ENCODE measurements around the gene ZXDC. TPM values are rescaled to one million over a fixed set of nuclear protein-coding genes. Genes with fewer than 3 reads are reported as not detected.

Gene ZXDC
- total RNA-seq, 1 donor from 2014 or later = 25.4 TPM

- no peak for TF ChIP-seq CTCF (IDR thresholded peaks at IDR 0.05; ENCODE audit: unreplicated experiment)
Measured at GRCh38 chr3:126435456-126436315, 40.0 kb downstream of the ZXDC start.

GRCh38 chr3:126434931-126435411, 40.7 kb downstream of the ZXDC start:
- H3K4me1 Mint-ChIP-seq (ENCODE audit: unreplicated experiment) = no peaks in the 10 kb centered on the region

More at GRCh38 chr3:126435456-126436315, 40.0 kb downstream of the ZXDC start:
- no peak overlapping the region for H3K27ac Mint-ChIP-seq (ENCODE audit: unreplicated experiment)
- no peaks in the 10 kb centered on the region for H3K4me1 Mint-ChIP-seq (ENCODE audit: unreplicated experiment)
- no peak overlapping the region for H3K4me3 Mint-ChIP-seq (ENCODE audit: unreplicated experiment)
- DNase-seq (ENCODE audit: low spot score) = no peak
- peaks cover 12% of the 10 kb centered on the region for H3K36me3 Mint-ChIP-seq (ENCODE audit: low read depth, unreplicated experiment)
- peaks cover 3% of the 10 kb centered on the region for H3K27me3 Mint-ChIP-seq (ENCODE audit: unreplicated experiment)
- no peaks in the 10 kb centered on the region for H3K9me3 Mint-ChIP-seq (ENCODE audit: unreplicated experiment)

GRCh38 chr3:126434264-126434590, 41.5 kb downstream of the ZXDC start:
- H3K36me3 Mint-ChIP-seq (ENCODE audit: low read depth, unreplicated experiment) = peaks cover 8% of the 10 kb centered on the region
- TF ChIP-seq CTCF (IDR thresholded peaks at IDR 0.05; ENCODE audit: unreplicated experiment) = no peak
- H3K9me3 Mint-ChIP-seq (ENCODE audit: unreplicated experiment) = no peaks in the 10 kb centered on the region
- DNase-seq (ENCODE audit: low spot score) = no peak
- peak overlapping the region; percentile 21 for H3K27ac Mint-ChIP-seq (ENCODE audit: unreplicated experiment)
- no peak overlapping the region for H3K4me3 Mint-ChIP-seq (ENCODE audit: unreplicated experiment)
- H3K4me1 Mint-ChIP-seq (ENCODE audit: unreplicated experiment) = no peaks in the 10 kb centered on the region
- H3K27me3 Mint-ChIP-seq (ENCODE audit: unreplicated experiment) = peaks cover 1% of the 10 kb centered on the region

More at GRCh38 chr3:126434931-126435411, 40.7 kb downstream of the ZXDC start:
- DNase-seq (ENCODE audit: low spot score) = no peak
- Mint-ChIP-seq H3K36me3 (ENCODE audit: low read depth, unreplicated experiment) (peaks cover 9% of the 10 kb centered on the region), H3K27ac (ENCODE audit: unreplicated experiment) (no peak overlapping the region), H3K9me3 (ENCODE audit: unreplicated experiment) (no peaks in the 10 kb centered on the region), H3K27me3 (ENCODE audit: unreplicated experiment) (peaks cover 3% of the 10 kb centered on the region), H3K4me3 (ENCODE audit: unreplicated experiment) (no peak overlapping the region)
- TF ChIP-seq CTCF (IDR thresholded peaks at IDR 0.05; ENCODE audit: unreplicated experiment) = no peak

GRCh38 chr3:126433496-126434263, 42.0 kb downstream of the ZXDC start:
- no peaks in the 10 kb centered on the region for H3K4me1 Mint-ChIP-seq (ENCODE audit: unreplicated experiment)
- peak overlapping the region; percentile 21 for H3K27ac Mint-ChIP-seq (ENCODE audit: unreplicated experiment)
- no peak for TF ChIP-seq CTCF (IDR thresholded peaks at IDR 0.05; ENCODE audit: unreplicated experiment)
- H3K27me3 Mint-ChIP-seq (ENCODE audit: unreplicated experiment) = peaks cover 1% of the 10 kb centered on the region
- H3K4me3 Mint-ChIP-seq (ENCODE audit: unreplicated experiment) = no peak overlapping the region
- peaks cover 8% of the 10 kb centered on the region for H3K36me3 Mint-ChIP-seq (ENCODE audit: low read depth, unreplicated experiment)
- no peak for DNase-seq (ENCODE audit: low spot score)
- no peaks in the 10 kb centered on the region for H3K9me3 Mint-ChIP-seq (ENCODE audit: unreplicated experiment)

GRCh38 chr3:126433105-126433430, 42.6 kb downstream of the ZXDC start:
- Mint-ChIP-seq H3K36me3 (ENCODE audit: low read depth, unreplicated experiment) (peaks cover 8% of the 10 kb centered on the region), H3K4me1 (ENCODE audit: unreplicated experiment) (no peaks in the 10 kb centered on the region), H3K27me3 (ENCODE audit: unreplicated experiment) (peaks cover 1% of the 10 kb centered on the region), H3K9me3 (ENCODE audit: unreplicated experiment) (no peaks in the 10 kb centered on the region), H3K27ac (ENCODE audit: unreplicated experiment) (no peak overlapping the region), H3K4me3 (ENCODE audit: unreplicated experiment) (no peak overlapping the region)
- no peak for TF ChIP-seq CTCF (IDR thresholded peaks at IDR 0.05; ENCODE audit: unreplicated experiment)
- no peak for DNase-seq (ENCODE audit: low spot score)
